AG04449 (cell line): ENCODE measurements around the gene AP2B1.
A peak's percentile ranks its signal among the peaks of the same experiment; 100 is the strongest.

Experiments used
- CTCF ChIA-PET: fragments of 350-600 bp; formaldehyde crosslinking; extraction: SDS; loops from one replicate; lab custom pipeline; 2021; ENCODE audit warnings: antibody characterized with exemption; lab: Yijun Ruan, JAX
- POLR2A ChIA-PET: fragments of 400-600, 350-600 bp; formaldehyde crosslinking; extraction: SDS; loops from one replicate; lab custom pipeline; 2020; ENCODE audit warnings: antibody characterized with exemption, inconsistent platforms; lab: Yijun Ruan, JAX
- DNase-seq: peaks from one replicate; pipeline ENCODE4 v3.0.0-alpha.2; 2010; ENCODE audit warnings: low read depth, low spot score
- H3K4me3 ChIP-seq: 2 replicates; pipeline ENCODE4 v1.5.1; 2011; ENCODE audit warnings: low read depth, mild to moderate bottlenecking, control low read depth, low read length
- CTCF ChIP-seq: IDR thresholded peaks from one replicate; pipeline ENCODE4 v1.5.1; 2011; ENCODE audit warnings: mild to moderate bottlenecking, moderate library complexity, low read length, control low read depth, inconsistent platforms; ENCODE audit not compliant: insufficient read depth; ENCODE audit errors: missing control alignments

The AP2B1 gene

GRCh38 chr17:35708951-35709350 is 121.8 kb downstream of the AP2B1 start:
- ChIA-PET POLR2A (no interaction called here), CTCF (interaction anchor here (0.7 to 2.2 kb wide), 5 partner anchors 14 to 97 kb away, joined by 3 to 9 read pairs (median 5); no protein-coding TSS in a partner anchor)
- no peak for DNase-seq
- TF ChIP-seq CTCF, result no peak
- H3K4me3 ChIP-seq, result no peak overlapping the region

- DNase-seq, result no peak
- POLR2A ChIA-PET, result interaction anchor here (1.1 kb wide), 1 partner anchor 17 kb away, joined by 3 read pairs; no protein-coding TSS in a partner anchor
- CTCF ChIA-PET, result interaction anchor here (0.9 to 1.9 kb wide), 5 partner anchors 15 to 98 kb away, joined by 3 to 7 read pairs (median 4); no protein-coding TSS in a partner anchor
- no peak for TF ChIP-seq CTCF
- H3K4me3 ChIP-seq, result no peak overlapping the region
Observed at GRCh38 chr17:35709874-35710273, 122.8 kb downstream of the AP2B1 start.

GRCh38 chr17:35710950-35711349 is 123.8 kb downstream of the AP2B1 start:
- CTCF ChIA-PET, result interaction anchor here (0.9 kb wide), 1 partner anchor 11 kb away, joined by 3 read pairs; no protein-coding TSS in a partner anchor
- no peak overlapping the region for H3K4me3 ChIP-seq
- TF ChIP-seq CTCF, result no peak
- DNase-seq, result no peak
- POLR2A ChIA-PET, result no interaction called here

- ChIA-PET POLR2A (interaction anchor here (1.4 kb wide), 1 partner anchor 13 kb away, joined by 7 read pairs; no protein-coding TSS in a partner anchor), CTCF (interaction anchor here (0.9 to 2.0 kb wide), 4 partner anchors 35 to 102 kb away, joined by 3 to 9 read pairs (median 5); no protein-coding TSS in a partner anchor)
- no peak for TF ChIP-seq CTCF
- H3K4me3 ChIP-seq, result no peak overlapping the region
- DNase-seq, result peak; percentile 90
Observed at GRCh38 chr17:35713069-35713728, 126.1 kb downstream of the AP2B1 start.

- ChIA-PET CTCF (interaction anchor here (1.6 kb wide), 1 partner anchor 103 kb away, joined by 5 read pairs; no protein-coding TSS in a partner anchor), POLR2A (no interaction called here)
- DNase-seq, result no peak
- no peak for TF ChIP-seq CTCF
- no peak overlapping the region for H3K4me3 ChIP-seq
Observed at GRCh38 chr17:35714988-35715387, 127.9 kb downstream of the AP2B1 start.

GRCh38 chr17:35715416-35715815 is 128.3 kb downstream of the AP2B1 start:
- ChIA-PET POLR2A (no interaction called here), CTCF (interaction anchor here (1.6 kb wide), 2 partner anchors 48 to 103 kb away, joined by 5 to 8 read pairs; no protein-coding TSS in a partner anchor)
- DNase-seq, result no peak
- no peak overlapping the region for H3K4me3 ChIP-seq
- no peak for TF ChIP-seq CTCF
